Spleen (tissue), 11 donors: ENCODE data around the gene CARS1. TPM values are rescaled to one million over a fixed set of nuclear protein-coding genes. Genes with fewer than 3 reads are reported as not detected.

Experiments used
- DNase-seq: peaks from one replicate; pipeline ENCODE4 v3.0.0-alpha.2; 2020
- H3K27ac ChIP-seq, 8 donors: fragments of 200-600 bp; sonication (generic) in 7 of 8; 1 replicate in 4 of 8; 2 replicates in 4 of 8; pipeline versions ENCODE4 v1.5.0 to v1.8.0; 2016 to 2021; ENCODE audit warnings: inconsistent platforms in 4 of 8, mild to moderate bottlenecking in 4 of 8, moderate library complexity in 1 of 8
- H3K27me3 ChIP-seq, 7 donors: fragments of 200-600 bp; sonication (generic) in 6 of 7; replicated peaks in 1 of 7; 1 replicate in 4 of 7; 2 replicates in 3 of 7; pipeline versions ENCODE4 v1.5.0 to v1.8.0; 2016 to 2021; ENCODE audit warnings: inconsistent platforms in 3 of 7, mild to moderate bottlenecking in 1 of 7
- H3K36me3 ChIP-seq, 6 donors: fragments of 200-600 bp; sonication (generic) in 5 of 6; 1 replicate in 4 of 6; 2 replicates in 2 of 6; pipeline versions ENCODE4 v1.5.0 to v1.8.0; 2016 to 2021; ENCODE audit warnings: inconsistent platforms in 2 of 6
- H3K4me1 ChIP-seq, 6 donors: fragments of 200-600 bp; sonication (generic) in 5 of 6; 1 replicate in 3 of 6; 2 replicates in 3 of 6; pipeline versions ENCODE4 v1.5.0 to v1.8.0; 2016 to 2021; ENCODE audit warnings: inconsistent platforms in 3 of 6
- H3K4me3 ChIP-seq, 8 donors: fragments of 200-600 bp; sonication (generic) in 7 of 8; 1 replicate in 4 of 8; 2 replicates in 4 of 8; pipeline versions ENCODE4 v1.5.0 to v1.8.0; 2016 to 2021; ENCODE audit warnings: inconsistent platforms in 4 of 8, mild to moderate bottlenecking in 4 of 8, moderate library complexity in 2 of 8
- H3K9me3 ChIP-seq, 8 donors: fragments of 200-600 bp; sonication (generic) in 7 of 8; 1 replicate in 4 of 8; 2 replicates in 4 of 8; pipeline versions ENCODE4 v1.5.0 to v1.8.0; 2016 to 2021; ENCODE audit warnings: inconsistent platforms in 4 of 8
- CTCF ChIP-seq, 11 experiments: fragments of 200-600 bp in 7 of 11; fragments of 450-650 bp in 4 of 11; sonication (generic) in 4 of 11; IDR thresholded peaks in 8 of 11; conservative IDR thresholded peaks in 3 of 11; 1 replicate in 7 of 11; 2 replicates in 4 of 11; pipeline versions ENCODE4 v1.4.0 to v1.8.0; 2016 to 2021; ENCODE audit warnings: antibody characterized with exemption in 11 of 11, inconsistent platforms in 4 of 11, mild to moderate bottlenecking in 1 of 11
- POLR2A ChIP-seq, 3 donors: fragments of 450-650 bp; IDR thresholded peaks; one replicate each; pipeline ENCODE4 v1.5.1; 2017; ENCODE audit warnings: antibody characterized with exemption in 3 of 3, mild to moderate bottlenecking in 1 of 3
- POLR2AphosphoS5 ChIP-seq, 3 donors: sonication (generic); formaldehyde crosslinking; IDR thresholded peaks; one replicate each; pipeline ENCODE4 v1.5.1; 2017; ENCODE audit warnings: antibody characterized with exemption in 3 of 3
- WGBS, 5 donors: extraction: QIAGEN DNeasy Blood & Tissue Kit in 3 of 5; methylation state at CpG; one replicate each; pipeline versions ENCODE4 v1.1.5 to v1.1.7; 2013 to 2018; 5-methylcytosine and 5-hydroxymethylcytosine counted together
- intact Hi-C: fragments of 100-400 bp; cut with DNase I; formaldehyde crosslinking; loops from one replicate; pipeline ENCODE4 v1.15.0; 2023; ENCODE audit warnings: low total_unique reads
- polyA plus RNA-seq, 3 donors: library from polyadenylated mRNA; stranded (reverse); fragments of 200-250 nt; gene quantifications; one replicate each; pipeline ENCODE4 v1.2.1, GENCODE V29; 2013
- total RNA-seq, 7 donors: library from RNA; depleted of rRNA in 3 of 7; stranded (reverse); fragments of >200 nt in 3 of 7; fragmentation: NEBNext Ultra II Directional in 4 of 7; extraction: Animal tissue kit (Norgen Biotek cat#: 25700) in 4 of 7; gene quantifications; one replicate each; pipeline versions ENCODE4 v1.1.0 to v1.2.1, GENCODE V29; 2016 to 2021
- donor health status: healthy with polysubstance abuse.
- donor health status: DM: no; HTN: no; CAD: no; lungs with moderate emphysema.
- donor health status: DM: no; HTN: no; CAD: no.
- donor health status: Bipolar disorder and iron deficiency.
- donor health status: healthy.
- donor health status: DM: no; HTN: no; CAD: no.
- donor health status: DM: yes; HTN: yes; CAD: no.

CARS1 gene
- total and polyA plus RNA-seq, 10 donors, result 18.6 to 64.9 (median 37.5) TPM

- Histone ChIP-seq H3K36me3 (peaks cover 0 to 98% (median 70%) of the 10 kb centered on the region in 6 donors), H3K4me3 (no peak overlapping the region), H3K27me3 (no peaks in the 10 kb centered on the region), H3K9me3 (no peaks in the 10 kb centered on the region), H3K4me1 (peaks cover 10 to 38% (median 30%) of the 10 kb centered on the region in 6 donors), H3K27ac (peak overlapping the region in 2 of 8 donors; percentile 53 to 54)
- 84 to 91% (median 87%) methylated on average over 8 to 12 of the region's 12 CpGs for WGBS, 5 donors
- DNase-seq, result no peak
- intact Hi-C loops, result loop anchor here (5.0 kb wide), 2 partner anchors 54 to 179 kb away; partner anchors contain the start of gene MRGPRG
- TF ChIP-seq POLR2AphosphoS5 (IDR thresholded peaks at IDR 0.05) (no peak), CTCF (IDR thresholded peaks at IDR 0.05 in 8 of 11, conservative IDR thresholded peaks at IDR 0.05 in 3 of 11) (no peak)
These were observed 19.3 kb downstream of the CARS1 start for GRCh38 chr11:3037945-3038271.

DNA sequence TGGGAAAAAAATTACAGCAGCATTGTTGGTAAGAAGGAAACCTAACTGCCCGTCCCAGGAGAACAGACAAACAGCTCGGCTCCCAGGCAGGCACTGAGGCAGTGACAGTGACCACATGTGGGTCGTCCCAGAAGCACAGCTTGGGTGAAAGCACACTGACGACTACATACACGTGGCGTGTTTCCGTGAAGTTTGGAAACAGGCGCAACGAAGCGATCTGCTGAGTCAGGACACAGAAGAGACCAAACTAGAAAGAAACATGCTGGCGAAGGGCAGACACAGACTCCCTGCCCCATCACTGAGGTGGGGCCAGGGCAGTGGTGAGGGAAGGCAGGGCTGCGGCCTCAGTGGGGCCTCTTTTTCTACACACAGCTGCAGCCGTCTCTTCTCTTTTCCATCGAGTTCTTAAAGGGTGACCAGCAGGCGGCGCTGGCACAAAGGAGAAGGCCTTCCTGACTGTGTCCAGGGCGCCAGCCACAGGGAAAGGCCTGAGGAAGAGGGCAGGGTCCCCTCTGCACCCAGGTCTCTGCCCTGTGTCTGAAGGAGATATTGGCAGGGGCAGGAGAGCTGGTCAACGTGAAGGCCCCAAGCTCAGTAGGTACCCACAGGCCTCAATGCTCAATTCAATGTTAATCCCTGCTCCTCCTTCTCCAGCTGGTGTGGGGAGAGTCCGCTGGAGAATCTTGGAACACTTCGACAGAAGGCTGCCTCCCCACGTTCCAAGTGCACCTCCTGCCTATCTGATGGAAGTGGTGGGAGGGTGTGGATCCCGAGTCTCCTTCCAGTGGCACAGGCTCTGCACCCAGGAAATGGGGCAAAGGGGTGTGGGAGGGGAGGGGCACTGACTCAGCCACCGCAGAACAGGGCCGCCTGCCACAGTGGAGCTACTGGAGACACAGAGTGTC is 19.9 kb downstream of the CARS1 start:
- Histone ChIP-seq H3K9me3 (no peaks in the 10 kb centered on the region), H3K27ac (peak overlapping the region in 4 of 8 donors; percentile 22 to 56 (median 54)), H3K4me3 (no peak overlapping the region), H3K36me3 (peaks cover 0 to 100% (median 68%) of the 10 kb centered on the region in 6 donors), H3K4me1 (peaks cover 10 to 38% (median 30%) of the 10 kb centered on the region in 6 donors), H3K27me3 (no peaks in the 10 kb centered on the region)
- WGBS, 5 donors, result 59 to 72% (median 64%) methylated on average over 22 to 24 of the region's 24 CpGs
- TF ChIP-seq CTCF (IDR thresholded peaks at IDR 0.05 in 8 of 11, conservative IDR thresholded peaks at IDR 0.05 in 3 of 11), result peak in 9 of 11 experiments; percentile 39 to 73 (median 60)
- no peak for TF ChIP-seq POLR2A (IDR thresholded peaks at IDR 0.05)
- peak in 1 of 3 donors; percentile 8 for TF ChIP-seq POLR2AphosphoS5 (IDR thresholded peaks at IDR 0.05)
- intact Hi-C loops, result loop anchor here (5.0 kb wide), 2 partner anchors 55 to 180 kb away; partner anchors contain the start of gene MRGPRG
- peak; percentile 86 for DNase-seq

- H3K27me3 ChIP-seq, result no peaks in the 10 kb centered on the region
- no peaks in the 10 kb centered on the region for H3K9me3 ChIP-seq
- no peak for TF ChIP-seq POLR2A (IDR thresholded peaks at IDR 0.05)
- no peak for TF ChIP-seq CTCF (IDR thresholded peaks at IDR 0.05 in 8 of 11, conservative IDR thresholded peaks at IDR 0.05 in 3 of 11)
- no peak for TF ChIP-seq POLR2AphosphoS5 (IDR thresholded peaks at IDR 0.05)
- peaks cover 10 to 41% (median 31%) of the 10 kb centered on the region in 6 donors for H3K4me1 ChIP-seq
- WGBS, 5 donors, result 48 to 69% (median 49%) methylated on average over 5 of the region's 5 CpGs
- H3K4me3 ChIP-seq, result no peak overlapping the region
- H3K27ac ChIP-seq, result peak overlapping the region in 4 of 8 donors; percentile 22 to 56 (median 54)
- intact Hi-C loops, result loop anchor here (5.0 kb wide), 2 partner anchors 56 to 181 kb away; partner anchors contain the start of gene MRGPRG
- no peak for DNase-seq
- H3K36me3 ChIP-seq, result peaks cover 0 to 97% (median 60%) of the 10 kb centered on the region in 6 donors
These were observed 20.8 kb downstream of the CARS1 start for GRCh38 chr11:3036419-3036818.

- intact Hi-C loops, result loop anchor here (5.0 kb wide), 2 partner anchors 57 to 182 kb away; partner anchors contain the start of gene MRGPRG
- Histone ChIP-seq H3K36me3 (peaks cover 0 to 95% (median 49%) of the 10 kb centered on the region in 6 donors), H3K27ac (peak overlapping the region in 4 of 8 donors; percentile 22 to 56 (median 54)), H3K4me1 (peaks cover 14 to 52% (median 39%) of the 10 kb centered on the region in 6 donors), H3K4me3 (no peak overlapping the region), H3K27me3 (no peaks in the 10 kb centered on the region), H3K9me3 (no peaks in the 10 kb centered on the region)
- no peak for DNase-seq
- TF ChIP-seq CTCF (IDR thresholded peaks at IDR 0.05 in 8 of 11, conservative IDR thresholded peaks at IDR 0.05 in 3 of 11) (no peak), POLR2AphosphoS5 (IDR thresholded peaks at IDR 0.05) (no peak), POLR2A (IDR thresholded peaks at IDR 0.05) (no peak)
These were observed 21.9 kb downstream of the CARS1 start for GRCh38 chr11:3035333-3035732.
